Panc1 (cell line): ENCODE measurements around the gene MED13L.

Experiments used
- CTCF ChIP-seq: fragments of 450-650 bp; IDR thresholded peaks from 2 replicates; pipeline ENCODE4 v1.5.1; 2017; ENCODE audit warnings: mild to moderate bottlenecking
- POLR2AphosphoS5 ChIP-seq: IDR thresholded peaks from 2 replicates; pipeline ENCODE4 v1.6.1; 2012; ENCODE audit warnings: mild to moderate bottlenecking, low read depth, low read length, moderate library complexity
- REST ChIP-seq, 2 experiments: IDR thresholded peaks; 2 replicates each; pipeline ENCODE4 v1.6.1; 2011 to 2012; ENCODE audit warnings: low read depth in 2 of 2, control low read depth in 1 of 2, low read length in 1 of 2, mild to moderate bottlenecking in 1 of 2, moderate library complexity in 1 of 2; ENCODE audit not compliant: insufficient read depth in 1 of 2
- SIN3A ChIP-seq: IDR thresholded peaks from 2 replicates; pipeline ENCODE4 v1.6.1; 2012; ENCODE audit warnings: low read depth, mild to moderate bottlenecking, low read length, moderate library complexity, borderline replicate concordance; ENCODE audit not compliant: insufficient read depth
- TCF7L2 ChIP-seq: IDR thresholded peaks from 2 replicates; pipeline ENCODE4 v1.6.1; 2011; ENCODE audit warnings: mild to moderate bottlenecking, low read depth, low read length, inconsistent platforms

- no peak for TF ChIP-seq CTCF
- no peak for TF ChIP-seq POLR2AphosphoS5
- TF ChIP-seq SIN3A = no peak
- TF ChIP-seq REST (IDR thresholded peaks at IDR 0.05; ENCODE audit: insufficient read depth in 1 of 2, low read depth in 2 of 2, low read length in 1 of 2) = no peak
- no peak for TF ChIP-seq TCF7L2
Observed at GRCh38 chr12:116248930-116249329, 28.6 kb downstream of the MED13L start.
